ENCODE measurements around the gene EHD1.
"Not testable (repeated sequence)": the region's sequence is repeated elsewhere in the genome, so short reads cannot be mapped to it uniquely, and the experiment has no call there.

DNA sequence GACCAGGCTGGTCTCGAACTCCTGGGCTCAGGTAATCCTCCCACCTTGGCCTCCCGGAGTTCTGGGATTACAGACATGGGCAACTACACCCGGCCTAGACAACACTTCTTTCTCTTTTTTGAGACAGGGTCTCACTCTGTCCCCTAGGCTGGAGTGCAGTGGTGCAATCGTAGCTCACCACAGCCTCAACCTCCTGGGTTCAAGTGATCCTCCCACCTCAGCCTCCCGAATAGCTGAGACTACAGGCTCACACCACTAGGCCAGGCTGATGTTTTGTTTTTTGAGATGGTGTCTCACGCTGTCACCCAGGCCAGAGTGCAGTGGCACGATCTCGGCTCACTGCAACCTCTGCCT is 32.7 kb downstream of the EHD1 start:
- TF ChIP-seq, protein P1, sequence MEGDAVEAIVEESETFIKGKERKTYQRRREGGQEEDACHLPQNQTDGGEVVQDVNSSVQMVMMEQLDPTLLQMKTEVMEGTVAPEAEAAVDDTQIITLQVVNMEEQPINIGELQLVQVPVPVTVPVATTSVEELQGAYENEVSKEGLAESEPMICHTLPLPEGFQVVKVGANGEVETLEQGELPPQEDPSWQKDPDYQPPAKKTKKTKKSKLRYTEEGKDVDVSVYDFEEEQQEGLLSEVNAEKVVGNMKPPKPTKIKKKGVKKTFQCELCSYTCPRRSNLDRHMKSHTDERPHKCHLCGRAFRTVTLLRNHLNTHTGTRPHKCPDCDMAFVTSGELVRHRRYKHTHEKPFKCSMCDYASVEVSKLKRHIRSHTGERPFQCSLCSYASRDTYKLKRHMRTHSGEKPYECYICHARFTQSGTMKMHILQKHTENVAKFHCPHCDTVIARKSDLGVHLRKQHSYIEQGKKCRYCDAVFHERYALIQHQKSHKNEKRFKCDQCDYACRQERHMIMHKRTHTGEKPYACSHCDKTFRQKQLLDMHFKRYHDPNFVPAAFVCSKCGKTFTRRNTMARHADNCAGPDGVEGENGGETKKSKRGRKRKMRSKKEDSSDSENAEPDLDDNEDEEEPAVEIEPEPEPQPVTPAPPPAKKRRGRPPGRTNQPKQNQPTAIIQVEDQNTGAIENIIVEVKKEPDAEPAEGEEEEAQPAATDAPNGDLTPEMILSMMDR (IDR thresholded peaks at IDR 0.05; ENCODE audit: insufficient read depth, low read length, poor library complexity, severe bottlenecking): not testable (repeated sequence)
- TF ChIP-seq EZH2phosphoT487 (conservative IDR thresholded peaks at IDR 0.05; ENCODE audit: low read length): not testable (repeated sequence)

Data from SU-DHL-6 (cell line).